H7 (cell line): ENCODE results near the gene NUSAP1. TPM values are rescaled to one million over a fixed set of nuclear protein-coding genes. Genes with fewer than 3 reads are reported as not detected.
A peak's percentile ranks its signal among the peaks of the same experiment; 100 is the strongest.
"Not testable (repeated sequence)": the region's sequence is repeated elsewhere in the genome, so short reads cannot be mapped to it uniquely, and the experiment has no call there.

Experiments
- DNase-seq: peaks from one replicate; pipeline ENCODE4 v3.0.0; 2012
- H3K27me3 ChIP-seq: 2 replicates; pipeline ENCODE4 v1.6.0; 2011; ENCODE audit warnings: mild to moderate bottlenecking, low read length; ENCODE audit not compliant: control insufficient read depth, insufficient read depth
- H3K36me3 ChIP-seq: replicated peaks from 2 replicates; pipeline ENCODE4 v1.5.1; 2011; ENCODE audit warnings: low read length; ENCODE audit not compliant: control insufficient read depth, insufficient read depth
- H3K4me3 ChIP-seq: 2 replicates; pipeline ENCODE4 v1.5.1; 2011; ENCODE audit warnings: low read depth, mild to moderate bottlenecking, control low read depth, low read length, moderate library complexity; ENCODE audit not compliant: insufficient read depth
- total RNA-seq: library from RNA; depleted of rRNA; stranded (reverse); fragments of >200 nt; shearing (Covaris generic); gene quantifications from 2 replicates; pipeline ENCODE4 v1.2.3, GENCODE V29; 2014; rRNA removed

Gene NUSAP1
- total RNA-seq, 1 experiment from 2014 or later: 148 TPM

GRCh38 chr15:41411441-41411840 lies 78.8 kb downstream of the NUSAP1 start:
- no peaks in the 10 kb centered on the region for H3K27me3 ChIP-seq
- H3K36me3 ChIP-seq: no peaks in the 10 kb centered on the region
- DNase-seq: no peak
- no peak overlapping the region for H3K4me3 ChIP-seq

GRCh38 chr15:41416128-41416741 lies 83.6 kb downstream of the NUSAP1 start:
- Histone ChIP-seq H3K36me3 (no peaks in the 10 kb centered on the region), H3K4me3 (peak overlapping the region; percentile 76), H3K27me3 (no peaks in the 10 kb centered on the region)
- DNase-seq: no peak

DNA sequence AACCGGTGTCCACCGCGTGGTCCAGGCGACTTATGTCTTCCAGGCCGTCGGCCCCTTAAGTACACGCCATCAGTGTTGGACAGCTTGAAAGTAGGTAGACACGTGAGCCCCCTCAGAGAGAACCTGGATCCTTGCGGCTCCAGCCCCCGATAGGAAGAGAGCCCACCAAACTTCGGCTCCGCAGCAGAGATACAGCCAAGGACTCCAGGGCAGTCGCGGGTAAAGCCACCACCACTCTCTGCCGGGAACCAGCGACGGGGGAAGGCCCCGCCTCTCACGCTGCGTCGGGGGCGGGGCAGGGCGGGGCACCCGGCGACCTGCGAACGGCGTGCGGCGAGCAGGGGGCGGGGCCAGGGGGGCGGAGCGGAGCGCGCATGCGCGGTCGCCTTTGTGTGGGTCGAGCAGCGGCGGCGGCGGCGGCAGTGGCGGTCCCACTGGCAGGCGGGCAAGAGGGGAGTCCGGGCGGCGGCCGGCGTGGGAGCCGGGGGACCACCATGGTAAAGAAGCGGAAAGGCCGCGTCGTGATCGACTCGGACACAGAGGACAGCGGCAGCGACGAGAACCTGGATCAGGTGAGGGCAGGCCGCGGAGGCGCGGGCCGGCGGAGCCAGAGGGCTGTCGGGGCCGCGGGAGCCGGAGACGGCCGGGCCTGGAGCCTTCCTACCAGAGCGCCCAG lies 84.2 kb downstream of the NUSAP1 start, which contains the start of gene RTF1:
Gene RTF1, plus strand, starts transcription at position 354 of the 676 bp plus-strand sequence. Its CDS starts 21 bp downstream, at position 375.
- Histone ChIP-seq H3K27me3 (no peaks in the 10 kb centered on the region), H3K4me3 (peak within 1 kb of the TSS; percentile 76), H3K36me3 (no peaks in the 10 kb centered on the region)
- peak; percentile 99 for DNase-seq

GRCh38 chr15:41417418-41418195 lies 84.9 kb downstream of the NUSAP1 start:
- H3K36me3 ChIP-seq: no peaks in the 10 kb centered on the region
- peak overlapping the region; percentile 76 for H3K4me3 ChIP-seq
- peak; percentile 83 for DNase-seq
- H3K27me3 ChIP-seq: no peaks in the 10 kb centered on the region

DNA sequence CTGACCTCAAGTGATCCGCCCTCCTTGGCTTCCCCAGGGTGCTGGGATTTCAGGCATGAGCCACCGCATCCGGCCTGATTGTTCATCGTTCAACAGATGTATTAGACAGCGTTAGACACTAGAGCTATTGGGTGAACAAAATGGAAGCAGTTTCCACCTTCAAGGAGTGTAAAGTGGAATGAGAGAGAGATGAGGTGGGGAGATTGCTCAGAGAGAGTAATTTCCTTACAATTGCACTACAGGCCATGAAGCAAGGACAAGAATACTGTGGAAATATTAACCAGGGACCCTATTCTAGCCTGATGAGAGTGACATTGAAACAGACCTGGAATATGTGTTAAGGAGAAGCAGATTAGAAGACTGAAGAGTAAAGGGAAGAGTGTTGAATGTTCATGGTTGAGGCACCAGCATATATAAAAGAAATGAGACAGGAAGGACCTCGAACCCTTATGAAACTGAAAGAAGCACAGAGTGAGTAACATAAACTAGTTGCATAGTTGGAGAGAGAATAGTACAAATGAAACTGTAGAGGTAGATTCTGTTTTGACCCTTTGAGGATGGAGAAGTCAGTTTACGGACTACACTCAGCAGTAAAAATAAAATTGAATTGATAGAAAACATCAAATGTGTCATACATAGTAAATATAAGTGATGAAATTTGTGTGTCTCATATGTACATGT lies 91.4 kb downstream of the NUSAP1 start:
- H3K27me3 ChIP-seq: no peaks in the 10 kb centered on the region
- DNase-seq: no peak

GRCh38 chr15:41424809-41425208 lies 92.1 kb downstream of the NUSAP1 start:
- Histone ChIP-seq H3K4me3 (no peak overlapping the region), H3K36me3 (no peaks in the 10 kb centered on the region), H3K27me3 (no peaks in the 10 kb centered on the region)
- no peak for DNase-seq

More for the DNA sequence above, 91.4 kb downstream of the NUSAP1 start:
- Histone ChIP-seq H3K36me3 (no peaks in the 10 kb centered on the region), H3K4me3 (no peak overlapping the region)

- not testable (repeated sequence) for H3K4me3 ChIP-seq, DNase-seq, H3K36me3 ChIP-seq, H3K27me3 ChIP-seq
These were observed 93.2 kb downstream of the NUSAP1 start for GRCh38 chr15:41425907-41426306.

GRCh38 chr15:41429003-41429890 lies 96.6 kb downstream of the NUSAP1 start:
- no peak for DNase-seq
- Histone ChIP-seq H3K36me3 (no peaks in the 10 kb centered on the region; the same call in 1 of the 2 replicates), H3K27me3 (no peaks in the 10 kb centered on the region), H3K4me3 (no peak overlapping the region)

Other genes starting within 250 kb of the NUSAP1 start
- 17.1 TPM in 2 replicates for gene INO80, start 216.6 kb upstream of the NUSAP1 start, total RNA-seq
- 0.22 and 0.73 TPM in 2 replicates for gene EXD1, start 102.1 kb upstream of the NUSAP1 start, total RNA-seq
- 58.0 and 71.9 TPM in 2 replicates for gene CHP1, start 101.6 kb upstream of the NUSAP1 start, total RNA-seq
- 45.0 and 46.2 TPM in 2 replicates for gene OIP5, start 290 bp upstream of the NUSAP1 start, total RNA-seq
- 10.8 and 12.2 TPM in 2 replicates for gene NDUFAF1, start 69.6 kb downstream of the NUSAP1 start, total RNA-seq
- gene RTF1, start 84.2 kb downstream of the NUSAP1 start, total RNA-seq: 24.9 and 40.2 TPM in 2 replicates
- gene ITPKA, start 161.0 kb downstream of the NUSAP1 start, total RNA-seq: 0.07 and 0.52 TPM in 2 replicates
- gene LTK, start 180.9 kb downstream of the NUSAP1 start, total RNA-seq: 0.07 and 0.15 TPM in 2 replicates
- 65.5 and 77.7 TPM in 2 replicates for gene RPAP1, start 211.4 kb downstream of the NUSAP1 start, total RNA-seq
- gene TYRO3, start 226.3 kb downstream of the NUSAP1 start, total RNA-seq: 65.8 and 72.6 TPM in 2 replicates